CD4-positive, alpha-beta T cell treated with Interleukin-17A for 4 hours (primary cell): ENCODE results near the gene ARMC2.
"Not testable (repeated sequence)": the region's sequence is repeated elsewhere in the genome, so short reads cannot be mapped to it uniquely, and the experiment has no call there.

ENCODE experiments used
- DNase-seq: peaks from one replicate; pipeline ENCODE4 v3.0.0-alpha.2; 2020; ENCODE audit warnings: mixed read lengths

ARMC2 gene

DNA sequence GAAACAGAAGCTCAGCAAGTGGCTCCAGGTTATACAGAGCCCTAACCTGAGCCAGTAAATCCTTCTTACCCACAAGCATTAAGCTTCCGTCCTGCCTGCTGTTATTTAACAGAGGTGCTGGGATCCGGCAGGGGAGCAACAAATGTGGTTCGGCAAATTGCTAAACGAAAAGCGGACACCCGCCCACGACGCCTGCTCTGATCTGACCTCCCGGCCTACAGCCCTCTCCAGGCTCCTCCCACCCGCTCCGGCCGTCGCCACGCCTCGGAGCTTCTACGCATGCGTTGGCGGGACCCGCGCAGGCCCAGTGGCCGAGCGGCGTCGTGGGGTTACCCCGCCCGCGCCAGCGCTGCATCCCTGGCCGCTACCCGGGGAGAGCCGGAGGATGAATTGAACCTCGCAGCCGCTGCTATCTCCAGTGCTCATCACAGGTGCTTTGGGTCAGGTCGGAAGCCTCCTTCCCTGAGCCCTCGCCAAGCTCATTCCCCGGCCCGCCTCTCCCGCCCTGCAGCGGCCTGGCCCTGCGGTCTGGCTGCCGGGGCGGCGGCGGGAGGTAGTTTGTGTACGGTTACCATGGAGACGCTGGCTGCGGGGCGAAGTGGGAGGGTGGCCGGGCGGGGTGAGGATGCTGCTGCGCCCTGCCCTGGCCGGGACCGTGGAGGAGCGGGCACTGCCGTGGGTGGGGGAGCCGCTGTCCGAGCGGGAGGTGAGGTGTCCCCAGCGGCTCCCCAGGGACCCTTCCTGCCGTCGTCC is at the start of gene ARMC2:
Gene ARMC2, plus strand, starts transcription at position 307 of the 753 bp plus-strand sequence. CDS start 5,846 bp downstream, outside the sequence.
- DNase-seq, result peak; percentile 88

DNA sequence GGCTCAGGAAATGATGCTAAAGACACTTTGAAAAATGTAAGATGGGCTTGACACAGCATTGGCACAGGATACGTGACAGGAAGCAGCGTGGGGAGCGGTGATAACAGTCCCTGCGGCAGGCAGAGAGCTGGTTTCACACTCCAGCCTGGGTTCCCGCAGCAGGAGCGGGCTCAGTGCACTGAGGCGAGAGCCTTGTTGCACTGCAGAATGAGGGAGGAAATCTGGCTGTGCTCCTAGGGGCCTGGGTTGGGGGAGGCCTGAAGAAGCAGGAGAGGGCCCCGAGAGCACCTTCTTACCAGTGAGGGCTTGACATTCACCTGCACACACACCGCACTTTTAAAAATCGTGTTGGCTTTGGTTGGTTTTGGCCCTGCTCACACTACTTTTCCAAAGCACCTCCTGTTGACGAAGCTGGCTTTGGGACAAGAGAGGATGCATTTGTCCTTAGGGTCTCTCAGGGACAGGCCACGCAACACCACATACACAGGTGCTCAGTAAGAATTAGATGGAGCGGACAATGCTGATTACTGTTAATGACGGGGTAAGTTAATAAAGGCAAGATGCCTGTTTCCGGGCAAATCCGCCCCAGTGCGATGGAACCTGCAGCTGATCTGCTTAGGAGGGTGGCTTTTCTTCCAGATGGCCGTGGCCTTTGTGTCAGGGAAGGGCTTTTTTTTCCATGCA is 49.4 kb upstream of the ARMC2 start:
- DNase-seq, result peak; percentile 75

DNA sequence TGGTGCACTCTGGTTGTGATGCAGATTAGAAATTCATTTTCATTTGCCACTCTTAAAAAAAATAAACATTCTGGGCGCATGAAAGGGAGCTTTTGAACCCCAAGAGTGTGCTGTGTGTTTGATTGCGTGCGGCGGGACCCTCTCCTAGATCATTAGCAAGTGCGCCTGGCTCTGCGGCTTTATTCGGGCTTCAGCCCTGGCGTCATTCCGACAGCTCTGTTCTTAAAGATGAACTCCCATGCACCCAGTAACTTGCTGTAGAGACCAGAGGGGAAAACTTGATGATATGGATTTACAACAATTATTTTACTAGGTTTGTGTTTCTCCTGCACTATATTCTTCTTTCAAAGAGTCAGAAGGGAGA is 48.9 kb upstream of the ARMC2 start:
- DNase-seq, result no peak

DNA sequence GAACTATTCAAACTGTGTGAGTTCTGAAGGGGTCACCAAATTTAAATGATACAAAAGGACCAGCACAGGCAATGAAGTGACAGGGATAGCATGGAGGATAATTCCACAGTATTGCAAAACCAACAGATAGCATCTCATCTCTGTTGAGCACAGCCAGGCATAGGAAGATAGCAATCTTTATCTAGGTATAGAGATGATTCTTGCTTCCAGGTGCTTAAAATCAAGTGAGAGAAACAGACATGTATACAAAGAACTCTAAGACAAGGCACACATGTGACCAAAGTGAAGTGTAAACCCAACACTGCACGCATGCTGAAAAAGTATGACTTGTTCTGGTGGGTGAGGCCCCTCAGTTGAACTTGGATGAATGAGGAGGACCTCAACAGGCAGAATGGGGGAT is 48.4 kb upstream of the ARMC2 start:
- no peak for DNase-seq

- DNase-seq, result no peak
Measured at GRCh38 chr6:108800427-108800864, 47.8 kb upstream of the ARMC2 start.

- no peak for DNase-seq
Measured at GRCh38 chr6:108801366-108801765, 46.9 kb upstream of the ARMC2 start.

DNA sequence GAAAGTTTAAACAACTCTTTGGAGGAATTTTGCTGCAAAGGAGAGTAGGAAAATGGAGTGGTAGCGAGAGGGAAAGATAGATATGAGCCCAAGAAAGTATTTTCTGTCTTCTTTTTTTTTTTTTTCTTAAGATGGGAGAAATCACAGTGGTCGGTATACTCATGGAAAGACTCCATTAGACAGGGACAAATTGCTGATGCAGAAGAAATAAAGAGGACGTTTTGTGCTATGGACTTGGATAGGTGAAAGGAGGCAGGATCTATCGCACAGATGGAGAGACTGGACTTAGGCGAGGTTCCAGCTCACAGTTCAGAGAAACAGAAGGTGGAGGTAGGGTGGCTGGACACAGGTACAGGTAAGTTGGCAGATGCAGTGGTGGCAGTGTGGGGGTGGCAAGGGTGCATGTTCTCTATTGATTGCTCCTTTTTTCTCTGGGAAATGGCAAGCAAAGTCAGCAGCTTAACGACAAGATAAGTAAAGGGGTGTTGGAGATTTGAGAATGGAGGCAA is 44.2 kb upstream of the ARMC2 start:
- DNase-seq, result no peak

DNA sequence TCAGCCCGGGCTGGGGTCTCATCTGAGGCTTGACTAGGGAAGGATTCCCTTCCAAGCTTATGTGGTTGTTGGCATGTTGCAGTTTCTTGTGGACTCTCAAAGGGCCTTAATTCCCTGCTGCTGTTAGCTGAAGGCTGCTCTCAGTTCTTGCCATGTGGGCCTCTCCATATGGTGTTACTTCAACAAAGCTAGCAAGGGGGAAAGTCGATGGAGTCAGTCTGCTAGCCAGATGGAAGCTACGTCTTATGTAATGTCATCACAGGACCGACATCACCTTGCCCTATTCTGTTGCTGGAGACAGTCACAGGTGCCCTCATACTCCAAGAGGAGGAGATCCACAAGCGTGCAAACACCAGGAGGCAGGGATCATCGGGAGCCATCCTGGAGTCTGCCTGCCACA is 43.3 kb upstream of the ARMC2 start:
- DNase-seq, result no peak

DNA sequence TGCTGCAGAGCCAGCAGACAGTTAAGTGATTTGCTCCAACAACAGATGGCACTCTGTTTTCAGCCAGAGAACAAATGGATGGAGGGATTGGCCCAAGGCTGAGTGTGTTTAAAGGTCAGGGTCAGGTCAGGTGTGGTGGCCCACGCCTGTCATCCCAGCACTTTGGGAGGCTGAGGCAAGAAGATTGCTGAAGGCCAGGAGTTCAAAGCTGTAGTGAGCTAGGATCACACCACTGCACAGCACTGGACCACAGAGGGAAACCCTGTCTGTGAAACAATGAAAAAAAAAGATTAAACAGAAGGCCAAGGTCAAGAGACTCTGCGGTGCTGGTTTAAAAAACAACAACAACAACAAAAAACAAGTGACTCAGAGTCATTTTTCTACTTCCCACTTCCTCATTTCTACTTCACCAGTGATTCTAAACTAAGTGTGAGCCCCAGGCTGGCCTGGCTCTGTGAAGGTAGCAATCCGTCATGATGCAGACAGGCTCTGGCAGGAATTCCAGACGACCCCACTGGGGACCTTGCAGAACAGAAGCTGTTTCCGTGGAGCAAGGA is 42.5 kb upstream of the ARMC2 start:
- no peak for DNase-seq

- DNase-seq, result no peak
Measured at GRCh38 chr6:108806171-108806570, 42.1 kb upstream of the ARMC2 start.

DNA sequence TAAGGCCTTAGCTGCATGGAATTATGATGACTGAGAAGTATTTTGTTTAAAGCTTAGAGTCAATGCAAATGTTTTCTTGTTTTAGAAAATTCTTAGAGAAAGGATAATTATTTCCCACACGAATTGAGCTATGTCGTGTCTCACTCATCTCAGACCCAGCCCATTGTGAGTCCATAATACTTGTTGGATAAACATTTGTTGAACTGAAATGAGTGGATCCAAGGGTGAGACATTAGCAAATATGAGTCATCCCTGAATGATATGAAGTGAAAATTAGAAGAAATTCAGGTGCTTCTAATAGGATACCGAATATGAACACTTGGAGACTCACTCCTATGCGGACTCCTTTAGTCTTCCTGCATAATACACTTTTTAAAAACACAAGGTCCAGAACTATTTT is 41.6 kb upstream of the ARMC2 start:
- DNase-seq, result no peak

- no peak for DNase-seq
Measured at GRCh38 chr6:108807928-108808327, 40.3 kb upstream of the ARMC2 start.

DNA sequence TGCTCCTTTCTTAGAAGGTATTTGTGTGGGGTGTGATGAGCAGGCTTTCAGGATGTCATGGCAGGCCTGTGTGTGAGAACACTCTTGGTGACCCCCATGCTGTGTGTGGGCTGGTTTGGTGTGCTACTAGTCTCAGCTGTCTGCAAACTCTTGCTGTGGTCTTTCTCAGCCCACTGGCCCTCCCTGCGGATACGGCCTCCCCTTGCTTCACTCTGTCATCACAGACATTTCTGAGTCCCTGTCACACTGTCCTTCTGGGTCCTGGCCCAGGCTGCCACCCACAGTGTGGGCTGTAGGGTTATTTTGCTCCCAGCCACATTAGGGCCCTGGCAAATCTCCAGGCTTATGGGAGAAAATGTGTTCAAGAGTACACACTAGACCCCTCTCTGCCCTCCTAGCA is 39.0 kb upstream of the ARMC2 start:
- DNase-seq, result no peak

DNA sequence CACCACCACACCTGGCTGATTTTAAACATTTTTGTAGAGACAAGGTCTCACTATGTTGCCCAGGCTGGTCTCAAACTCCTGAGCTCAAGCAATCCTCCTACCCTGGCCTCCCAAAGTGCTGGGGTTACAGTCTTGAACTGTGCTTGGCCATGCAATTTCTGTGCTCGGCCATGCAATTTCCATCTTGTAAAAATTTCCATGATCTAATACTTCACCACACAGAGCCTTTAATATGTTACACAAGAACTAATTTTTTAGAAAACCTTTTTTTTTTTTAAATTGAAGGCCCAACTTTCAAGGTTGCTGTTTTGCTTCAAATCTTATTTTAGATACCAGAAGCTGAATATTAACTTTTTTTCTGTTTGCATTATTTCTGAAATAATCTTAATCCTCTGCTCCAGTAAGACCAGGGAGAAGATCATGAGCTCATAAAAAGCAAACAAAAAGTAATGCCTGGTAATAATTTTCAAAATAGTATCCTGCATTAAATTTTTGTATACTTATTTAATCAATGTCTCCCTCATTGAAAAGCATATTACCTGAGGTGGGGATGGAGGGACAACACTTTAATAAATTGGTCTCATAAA is 38.1 kb upstream of the ARMC2 start:
- no peak for DNase-seq

DNA sequence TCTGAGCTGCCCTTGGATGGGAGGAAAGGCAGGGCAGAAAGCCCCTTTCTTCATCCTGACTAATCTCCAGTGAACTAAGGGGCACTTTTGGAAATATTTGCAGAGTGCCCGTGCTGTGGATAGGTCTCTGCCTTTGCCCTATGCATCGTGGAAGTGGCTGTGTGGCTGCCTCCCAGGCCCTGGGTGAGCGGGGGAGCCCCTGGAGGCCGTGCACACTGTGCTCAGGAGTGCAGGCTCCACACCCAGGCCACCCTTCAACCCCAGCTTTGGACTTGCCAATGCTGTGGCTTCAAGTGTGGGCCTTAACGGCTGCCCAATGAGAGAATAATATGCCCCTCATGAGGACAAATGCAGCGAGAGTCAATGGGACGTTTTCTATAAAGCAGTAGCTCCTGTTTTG is 36.7 kb upstream of the ARMC2 start:
- DNase-seq, result no peak

DNA sequence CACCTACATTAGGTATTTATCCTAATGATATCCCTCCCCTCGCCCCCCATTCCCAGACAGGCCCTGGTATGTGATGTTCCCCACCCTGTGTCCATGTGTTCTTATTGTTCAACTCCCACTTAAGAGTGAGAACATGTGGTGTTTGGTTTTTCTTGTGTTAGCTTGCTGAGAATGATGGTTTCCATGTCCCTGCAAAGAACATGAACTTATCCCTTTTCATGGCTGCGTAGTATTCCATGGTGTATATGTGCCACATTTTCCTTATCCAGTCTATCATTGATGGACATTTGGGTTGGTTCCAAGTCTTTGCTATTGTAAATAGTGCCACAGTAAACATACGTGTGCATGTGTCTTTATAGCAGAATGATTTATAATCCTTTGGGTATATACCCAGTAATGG is 35.0 kb upstream of the ARMC2 start:
- not testable (repeated sequence) for DNase-seq

GRCh38 chr6:108817276-108817675 is 30.9 kb upstream of the ARMC2 start:
- not testable (repeated sequence) for DNase-seq

DNA sequence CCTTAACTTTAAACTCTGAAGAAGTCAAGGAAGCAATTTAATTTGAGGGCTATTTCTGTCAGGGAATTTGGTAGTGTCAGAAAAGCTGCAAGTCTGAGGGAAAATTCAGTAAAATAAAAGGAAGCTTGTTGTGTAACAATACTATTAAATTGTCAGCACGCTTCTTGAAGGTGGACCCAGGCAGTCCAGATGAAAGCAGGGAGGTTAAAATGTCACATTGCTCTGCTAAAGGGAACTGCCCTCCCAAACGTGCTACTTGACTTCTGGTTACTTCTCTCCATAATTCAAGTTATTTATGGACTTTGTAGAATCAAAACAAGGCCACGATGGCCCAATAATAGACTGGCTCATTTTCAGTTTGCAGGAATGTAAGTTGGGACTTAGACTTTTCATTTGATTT is 28.2 kb upstream of the ARMC2 start:
- no peak for DNase-seq

GRCh38 chr6:108822401-108822800 is 25.8 kb upstream of the ARMC2 start:
- no peak for DNase-seq

DNA sequence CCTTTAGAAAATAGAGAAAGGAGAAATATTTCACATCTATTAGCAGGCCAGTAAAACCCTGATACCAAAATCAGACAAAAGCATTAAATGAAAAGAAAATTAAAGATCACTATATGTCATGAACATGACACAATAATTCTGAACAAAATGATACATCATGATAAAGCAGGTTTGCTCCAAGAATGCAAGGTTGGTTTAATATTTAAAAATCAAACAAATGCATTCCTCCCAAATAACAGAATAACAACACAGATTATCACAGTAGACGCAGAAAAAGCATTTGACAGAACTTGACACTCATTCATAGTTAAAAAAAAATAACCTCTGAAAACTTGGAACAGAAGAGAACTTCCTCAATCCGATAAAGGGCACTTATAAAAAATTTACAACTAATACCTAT is 22.9 kb upstream of the ARMC2 start:
- DNase-seq, result no peak

DNA sequence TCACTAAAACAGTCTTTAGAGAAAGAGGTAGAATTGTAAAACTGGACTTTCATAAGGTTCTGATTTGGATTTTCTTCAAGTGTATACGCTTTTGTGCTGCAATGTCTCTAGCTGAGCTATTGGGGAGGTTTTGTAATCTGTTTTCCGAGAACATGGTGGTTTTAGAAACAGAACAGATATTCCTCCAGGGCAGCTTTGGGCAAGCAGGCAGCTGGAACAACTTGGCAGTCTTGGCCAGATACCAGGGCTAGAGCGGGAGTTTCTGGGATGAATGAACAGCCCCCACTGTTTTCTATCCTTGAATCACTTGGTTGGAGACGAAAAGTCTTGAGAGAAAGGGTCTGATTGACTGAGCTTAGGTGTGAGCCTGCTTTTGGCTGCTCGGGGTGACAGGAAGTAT is 17.1 kb upstream of the ARMC2 start:
- no peak for DNase-seq

GRCh38 chr6:108832738-108833137 is 15.5 kb upstream of the ARMC2 start:
- DNase-seq, result no peak

DNA sequence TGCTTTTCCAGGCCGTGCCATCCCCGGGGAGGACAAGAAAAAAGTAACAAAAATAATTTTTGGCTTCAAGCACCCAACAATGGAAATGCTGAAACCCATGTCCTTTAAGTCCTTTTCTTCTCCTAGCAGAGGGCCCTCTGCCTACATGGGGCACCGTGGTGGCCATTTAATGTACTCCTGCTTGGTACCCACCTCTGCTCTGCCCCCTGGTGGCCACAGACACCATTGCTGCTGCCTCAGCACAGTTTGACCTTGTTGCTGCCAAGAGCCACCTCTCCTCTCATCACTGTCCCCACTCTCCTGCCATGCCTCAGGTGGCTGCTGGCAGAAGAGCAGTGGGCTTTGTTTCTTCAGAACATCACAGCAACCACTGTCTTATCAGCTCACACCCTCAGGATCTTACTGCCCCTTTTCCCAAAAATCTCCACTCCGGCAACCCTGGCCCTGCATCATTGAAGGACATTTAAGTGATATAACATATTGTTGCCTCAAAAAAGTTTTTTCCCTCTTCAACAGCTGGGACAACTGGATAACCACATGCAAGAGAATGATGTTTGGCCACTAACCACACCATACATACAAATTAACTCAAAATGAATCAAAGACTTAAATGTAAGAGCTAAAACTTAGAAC is 12.9 kb upstream of the ARMC2 start:
- DNase-seq, result peak; percentile 90
